Measurements from ENCODE around the gene CSF3R. TPM values are rescaled to one million over a fixed set of nuclear protein-coding genes. Genes with fewer than 3 reads are reported as not detected.

CSF3R gene
- total and polyA plus RNA-seq, 2 donors (not counting 3 experiments of a cell fraction or from before 2014, with no cell fraction given): not detected

GRCh38 chr1:36455386-36455785 lies 27.3 kb downstream of the CSF3R start:
- POLR2A ChIA-PET: no interaction called here
- Histone ChIP-seq H4K20me1 (replicated peaks; ENCODE audit: control insufficient read depth, extremely low read depth, insufficient read depth, low read length) (no peaks in the 10 kb centered on the region), H2AFZ (ENCODE audit: low read depth, low read length) (no peak overlapping the region), H3K4me2 (ENCODE audit: insufficient read depth, low read length) (no peak overlapping the region), H3K9ac (replicated peaks; ENCODE audit: extremely low read depth, insufficient read depth, low read length) (no peak overlapping the region), H3K4me3 (replicated peaks in 1 of 3; ENCODE audit: insufficient read depth in 1 of 3, low read depth in 1 of 3, low read length in 3 of 3) (no peak overlapping the region), H3K27ac (ENCODE audit: insufficient read depth, low read depth, low read length) (no peak overlapping the region), H3K36me3 (ENCODE audit: control insufficient read depth in 2 of 2, extremely low read depth in 1 of 2, insufficient read depth in 2 of 2, low read length in 2 of 2) (peaks cover 21 to 23% of the 10 kb centered on the region in 2 experiments), H3K27me3 (ENCODE audit: control insufficient read depth in 2 of 2, insufficient read depth in 2 of 2, low read length in 2 of 2) (no peaks in the 10 kb centered on the region), H3K9me1 (replicated peaks; ENCODE audit: control insufficient read depth, extremely low read depth, insufficient read depth, low read length) (no peaks in the 10 kb centered on the region), H3K4me1 (ENCODE audit: control insufficient read depth, extremely low read depth, insufficient read depth, low read length) (peaks cover 4% of the 10 kb centered on the region), H3K9me3 (replicated peaks; ENCODE audit: control insufficient read depth, insufficient read depth, low read length) (no peaks in the 10 kb centered on the region), H3K79me2 (ENCODE audit: control insufficient read depth, insufficient read depth, low read length) (no peaks in the 10 kb centered on the region)
- FAIRE-seq (no peak), DNase-seq (ENCODE audit: low read depth, low spot score) (no peak)
- intact Hi-C loops (cut with micrococcal nuclease): no loop called here
- TF ChIP-seq GATA2 (IDR thresholded peaks at IDR 0.05; ENCODE audit: insufficient read depth, insufficient read length, low read depth, low read length): no peak
- no peak for TF ChIP-seq MYC (IDR thresholded peaks at IDR 0.05; ENCODE audit: low read depth, low read length)
- no peak for TF ChIP-seq EZH2 (IDR thresholded peaks at IDR 0.05; ENCODE audit: borderline replicate concordance, low read depth, low read length, severe bottlenecking)
- TF ChIP-seq, protein P1, sequence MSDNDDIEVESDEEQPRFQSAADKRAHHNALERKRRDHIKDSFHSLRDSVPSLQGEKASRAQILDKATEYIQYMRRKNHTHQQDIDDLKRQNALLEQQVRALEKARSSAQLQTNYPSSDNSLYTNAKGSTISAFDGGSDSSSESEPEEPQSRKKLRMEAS (IDR thresholded peaks at IDR 0.05; ENCODE audit: insufficient read depth, insufficient read length): no peak
- TF ChIP-seq FOS (IDR thresholded peaks at IDR 0.05; ENCODE audit: borderline replicate concordance, insufficient read depth, low read length): no peak
- no peak for TF ChIP-seq POLR2AphosphoS5 (IDR thresholded peaks at IDR 0.05; ENCODE audit: insufficient read depth, low read depth, low read length)
- no peak for TF ChIP-seq CTCF (IDR thresholded peaks at IDR 0.05; ENCODE audit: extremely low read depth in 1 of 2, insufficient read depth in 1 of 2, low read depth in 1 of 2, low read length in 2 of 2)
- TF ChIP-seq POLR2A (IDR thresholded peaks at IDR 0.05; ENCODE audit: low read depth, low read length): no peak
- no peak for TF ChIP-seq JUN (IDR thresholded peaks at IDR 0.05; ENCODE audit: borderline replicate concordance, insufficient read depth, insufficient read length, low read depth)
- CTCF ChIA-PET: interaction anchor here (1.1 kb wide), 1 partner anchor 9 kb away, joined by 3 read pairs; the partner anchor contains the start of gene MRPS15
- BruUV-seq (replicated peaks): no TSS peak
- dilution Hi-C loops (cut with MboI; ENCODE audit: extremely low pct_ligation_motif_present, low sequenced_read_pairs): no loop called here

Data from endothelial cell of umbilical vein (primary cell).